Thyroid gland (tissue), 4 donors: Measurements from ENCODE around the gene HSPA4L. TPM values are rescaled to one million over a fixed set of nuclear protein-coding genes. Genes with fewer than 3 reads are reported as not detected.

Source experiments
- DNase-seq, 2 donors: peaks; one replicate each; pipeline ENCODE4 v3.0.0-alpha.2; 2019
- H3K27ac ChIP-seq, 3 donors: fragments of 200-600 bp; sonication (generic); 1 replicate in 2 of 3; 2 replicates in 1 of 3; pipeline ENCODE4 v1.5.1; 2016 to 2019; ENCODE audit warnings: mild to moderate bottlenecking in 1 of 3, moderate library complexity in 1 of 3
- H3K27me3 ChIP-seq: fragments of 200-600 bp; sonication (generic); one replicate; pipeline ENCODE4 v1.5.1; 2019
- H3K36me3 ChIP-seq, 2 donors: fragments of 200-600 bp; sonication (generic); one replicate each; pipeline ENCODE4 v1.5.1; 2016 to 2019
- H3K4me1 ChIP-seq, 2 donors: fragments of 200-600 bp; sonication (generic); one replicate each; pipeline ENCODE4 v1.5.1; 2017 to 2019
- H3K4me3 ChIP-seq, 3 donors: fragments of 200-600 bp; sonication (generic); replicated peaks in 1 of 3; 1 replicate in 2 of 3; 2 replicates in 1 of 3; pipeline ENCODE4 v1.5.1; 2016; ENCODE audit warnings: mild to moderate bottlenecking in 1 of 3
- H3K9me3 ChIP-seq: fragments of 200-600 bp; sonication (generic); one replicate; pipeline ENCODE4 v1.5.1; 2017
- POLR2A ChIP-seq, 2 donors: fragments of 450-650 bp; IDR thresholded peaks; one replicate each; pipeline ENCODE4 v1.6.1; 2017; ENCODE audit warnings: antibody characterized with exemption in 2 of 2, mild to moderate bottlenecking in 2 of 2, moderate library complexity in 1 of 2
- WGBS, 2 donors: methylation state at CpG; one replicate each; pipeline ENCODE4 v1.1.5; 2017; 5-methylcytosine and 5-hydroxymethylcytosine counted together
- intact Hi-C: fragments of 100-400 bp; cut with DNase I; formaldehyde crosslinking; loops from one replicate; pipeline ENCODE4 v1.15.1; 2023
- total RNA-seq, 4 donors: library from RNA; depleted of rRNA; stranded (reverse); fragments of >200 nt; gene quantifications; one replicate each; pipeline ENCODE4 v1.2.3, GENCODE V29; 2016
- TF ChIP-seq, protein P1 (sequence below), 6 experiments: fragments of 200-600 bp in 3 of 6; fragments of 450-650 bp in 3 of 6; sonication (generic) in 3 of 6; IDR thresholded peaks; one replicate each; pipeline ENCODE4 v1.5.1; 2016 to 2019; ENCODE audit warnings: antibody characterized with exemption in 6 of 6, mild to moderate bottlenecking in 2 of 6, inconsistent platforms in 1 of 6, moderate library complexity in 1 of 6

HSPA4L gene
- total RNA-seq, 4 donors from 2014 or later, result 1.7 to 7.8 (median 4.7) TPM

- no peak for DNase-seq
- H3K36me3 ChIP-seq, result no peaks in the 10 kb centered on the region
- no peaks in the 10 kb centered on the region for H3K9me3 ChIP-seq
- intact Hi-C loops, result no loop called here
- H3K27me3 ChIP-seq, result no peaks in the 10 kb centered on the region
- no peaks in the 10 kb centered on the region for H3K4me1 ChIP-seq
- WGBS, 2 donors, result 79 to 85% methylated on average over 1 of the region's 1 CpG
- H3K27ac ChIP-seq, result no peak overlapping the region
- no peak for TF ChIP-seq POLR2A (IDR thresholded peaks at IDR 0.05)
- TF ChIP-seq, protein P1, sequence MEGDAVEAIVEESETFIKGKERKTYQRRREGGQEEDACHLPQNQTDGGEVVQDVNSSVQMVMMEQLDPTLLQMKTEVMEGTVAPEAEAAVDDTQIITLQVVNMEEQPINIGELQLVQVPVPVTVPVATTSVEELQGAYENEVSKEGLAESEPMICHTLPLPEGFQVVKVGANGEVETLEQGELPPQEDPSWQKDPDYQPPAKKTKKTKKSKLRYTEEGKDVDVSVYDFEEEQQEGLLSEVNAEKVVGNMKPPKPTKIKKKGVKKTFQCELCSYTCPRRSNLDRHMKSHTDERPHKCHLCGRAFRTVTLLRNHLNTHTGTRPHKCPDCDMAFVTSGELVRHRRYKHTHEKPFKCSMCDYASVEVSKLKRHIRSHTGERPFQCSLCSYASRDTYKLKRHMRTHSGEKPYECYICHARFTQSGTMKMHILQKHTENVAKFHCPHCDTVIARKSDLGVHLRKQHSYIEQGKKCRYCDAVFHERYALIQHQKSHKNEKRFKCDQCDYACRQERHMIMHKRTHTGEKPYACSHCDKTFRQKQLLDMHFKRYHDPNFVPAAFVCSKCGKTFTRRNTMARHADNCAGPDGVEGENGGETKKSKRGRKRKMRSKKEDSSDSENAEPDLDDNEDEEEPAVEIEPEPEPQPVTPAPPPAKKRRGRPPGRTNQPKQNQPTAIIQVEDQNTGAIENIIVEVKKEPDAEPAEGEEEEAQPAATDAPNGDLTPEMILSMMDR (IDR thresholded peaks at IDR 0.05), result no peak
- H3K4me3 ChIP-seq, result no peak overlapping the region
Measured at GRCh38 chr4:127849505-127850234, 67.5 kb downstream of the HSPA4L start.

DNA sequence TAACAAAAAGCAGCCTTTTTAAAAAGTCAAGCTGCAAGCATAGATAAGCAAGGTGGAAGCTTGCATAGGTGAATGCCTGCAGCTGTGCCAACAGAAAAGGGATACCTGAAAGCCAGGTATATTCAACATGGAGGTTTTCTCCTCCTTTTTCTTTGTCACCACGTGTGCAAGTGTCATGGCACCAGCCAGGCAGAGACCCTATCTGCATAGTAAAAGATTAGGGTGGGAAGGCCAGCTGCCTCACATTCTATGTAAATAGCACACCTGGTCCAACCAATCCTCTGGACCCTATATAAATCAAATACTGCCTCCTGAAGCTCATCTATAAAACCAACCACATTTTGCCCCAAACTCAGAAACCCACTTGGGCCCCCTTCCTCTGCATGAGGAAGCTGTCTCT, 70.5 kb downstream of the HSPA4L start:
- WGBS, 2 donors, result 30 to 45% methylated on average over 1 of the region's 1 CpG
- H3K4me1 ChIP-seq, result peaks cover 5 to 11% of the 10 kb centered on the region in 2 donors
- H3K36me3 ChIP-seq, result no peaks in the 10 kb centered on the region
- H3K27ac ChIP-seq, result no peak overlapping the region
- no peak overlapping the region for H3K4me3 ChIP-seq
- DNase-seq, result no peak
- H3K27me3 ChIP-seq, result no peaks in the 10 kb centered on the region
- TF ChIP-seq, protein P1 (IDR thresholded peaks at IDR 0.05), result no peak
- TF ChIP-seq POLR2A (IDR thresholded peaks at IDR 0.05), result no peak
- intact Hi-C loops, result no loop called here
- H3K9me3 ChIP-seq, result no peaks in the 10 kb centered on the region

DNA sequence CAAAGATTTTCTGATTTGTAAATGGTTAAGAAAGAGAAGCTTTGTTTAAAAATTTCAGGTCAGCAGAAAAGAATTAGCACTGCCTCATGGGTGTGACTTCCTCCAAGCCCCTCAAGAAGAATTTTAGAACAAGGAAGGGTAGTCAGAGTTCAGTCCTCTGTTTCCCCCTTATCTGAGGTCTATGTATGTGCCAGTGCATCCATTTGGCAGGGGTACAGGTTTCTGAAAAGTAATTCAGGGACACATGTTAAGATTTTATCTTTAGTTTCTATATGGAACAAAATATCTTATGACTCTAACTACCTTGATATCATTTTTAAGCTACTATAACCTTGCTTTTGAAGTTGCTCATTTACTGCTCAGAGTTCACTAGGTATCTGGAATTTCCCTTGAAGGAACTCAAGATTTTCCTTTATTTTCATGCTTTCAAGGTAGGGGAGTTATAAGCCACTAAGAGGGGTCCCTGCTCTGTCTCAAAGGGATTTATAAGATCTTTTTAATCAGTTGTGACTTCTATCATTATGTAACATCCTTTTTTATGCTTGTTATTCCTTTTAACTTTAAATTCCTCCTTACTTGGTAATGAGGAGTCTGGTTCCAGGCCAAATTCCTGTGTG, 74.2 kb downstream of the HSPA4L start:
- peaks cover 5 to 11% of the 10 kb centered on the region in 2 donors for H3K4me1 ChIP-seq
- no peaks in the 10 kb centered on the region for H3K27me3 ChIP-seq
- DNase-seq, result no peak
- no peaks in the 10 kb centered on the region for H3K9me3 ChIP-seq
- TF ChIP-seq, protein P1 (IDR thresholded peaks at IDR 0.05), result no peak
- no peak for TF ChIP-seq POLR2A (IDR thresholded peaks at IDR 0.05)
- no peak overlapping the region for H3K27ac ChIP-seq
- no peaks in the 10 kb centered on the region for H3K36me3 ChIP-seq
- intact Hi-C loops, result no loop called here
- no peak overlapping the region for H3K4me3 ChIP-seq

- WGBS, 2 donors, result 83% methylated on average over 4 of the region's 4 CpGs
- TF ChIP-seq POLR2A (IDR thresholded peaks at IDR 0.05), result no peak
- TF ChIP-seq, protein P1 (IDR thresholded peaks at IDR 0.05), result no peak
- DNase-seq, result peak; percentile 11 to 21
- no peak overlapping the region for H3K4me3 ChIP-seq
- H3K27ac ChIP-seq, result no peak overlapping the region
- H3K9me3 ChIP-seq, result no peaks in the 10 kb centered on the region
- H3K36me3 ChIP-seq, result no peaks in the 10 kb centered on the region
- H3K4me1 ChIP-seq, result peaks cover 5 to 11% of the 10 kb centered on the region in 2 donors
- no peaks in the 10 kb centered on the region for H3K27me3 ChIP-seq
- intact Hi-C loops, result no loop called here
Measured at GRCh38 chr4:127856813-127857447, 74.8 kb downstream of the HSPA4L start.

DNA sequence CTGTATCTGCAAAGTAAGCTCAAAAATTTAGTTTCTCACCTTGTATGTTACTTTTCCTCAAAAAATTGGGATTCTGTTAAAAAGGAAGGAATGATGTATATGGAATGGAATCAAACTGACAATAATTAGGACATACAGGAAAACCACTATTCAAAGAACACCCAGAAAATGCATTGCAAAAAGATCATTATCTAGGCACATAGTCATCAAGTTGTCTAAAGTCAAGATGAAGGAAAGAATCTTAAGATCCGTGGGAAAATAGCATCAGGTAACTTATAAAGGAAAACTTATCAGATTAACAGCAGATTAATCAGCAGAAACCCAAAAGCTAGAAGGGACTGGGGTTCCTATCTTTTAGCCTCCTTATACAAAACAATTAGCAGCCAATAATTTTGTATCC, 75.5 kb downstream of the HSPA4L start:
- H3K27ac ChIP-seq, result no peak overlapping the region
- H3K27me3 ChIP-seq, result no peaks in the 10 kb centered on the region
- WGBS, 2 donors, result 92 to 95% methylated on average over 1 of the region's 1 CpG
- intact Hi-C loops, result no loop called here
- no peaks in the 10 kb centered on the region for H3K9me3 ChIP-seq
- no peak for DNase-seq
- TF ChIP-seq POLR2A (IDR thresholded peaks at IDR 0.05), result no peak
- TF ChIP-seq, protein P1 (IDR thresholded peaks at IDR 0.05), result no peak
- H3K36me3 ChIP-seq, result no peaks in the 10 kb centered on the region
- H3K4me1 ChIP-seq, result peaks cover 5 to 11% of the 10 kb centered on the region in 2 donors
- no peak overlapping the region for H3K4me3 ChIP-seq
